Stimulated activated CD8-positive, alpha-beta memory T cell treated with anti-CD3 and anti-CD28 coated beads, Interleukin-4, amount 100 ng/mL, for 1 hour (primary cell): Measurements from ENCODE around the gene IGSF5.
"Not testable (repeated sequence)": the region's sequence is repeated elsewhere in the genome, so short reads cannot be mapped to it uniquely, and the experiment has no call there.

ENCODE experiments used
- DNase-seq, 2 donors: peaks; one replicate each; pipeline ENCODE4 v3.0.0-alpha.2; 2020; ENCODE audit warnings: low read depth in 2 of 2, low spot score in 1 of 2

Gene IGSF5

GRCh38 chr21:39737376-39738000 is 7.5 kb upstream of the IGSF5 start:
- no peak for DNase-seq

GRCh38 chr21:39738566-39738965 is 6.4 kb upstream of the IGSF5 start:
- no peak for DNase-seq

GRCh38 chr21:39739531-39739930 is 5.5 kb upstream of the IGSF5 start:
- not testable (repeated sequence) for DNase-seq

- not testable (repeated sequence) for DNase-seq
Measured at GRCh38 chr21:39742561-39742960, 2.4 kb upstream of the IGSF5 start.

- DNase-seq: not testable (repeated sequence)
Measured at GRCh38 chr21:39745332-39745731, 349 bp downstream of the IGSF5 start.

- DNase-seq: no peak
Measured at GRCh38 chr21:39750670-39751069, 5.7 kb downstream of the IGSF5 start.

GRCh38 chr21:39754811-39755210 is 9.8 kb downstream of the IGSF5 start:
- no peak for DNase-seq

- DNase-seq: no peak
Measured at GRCh38 chr21:39756285-39756684, 11.3 kb downstream of the IGSF5 start.

- DNase-seq: no peak
Measured at GRCh38 chr21:39763272-39763970, 18.4 kb downstream of the IGSF5 start.

- no peak for DNase-seq
Measured at GRCh38 chr21:39774227-39774626, 29.2 kb downstream of the IGSF5 start.

GRCh38 chr21:39775816-39776215 is 30.8 kb downstream of the IGSF5 start:
- no peak for DNase-seq

- DNase-seq: no peak
Measured at GRCh38 chr21:39776589-39776988, 31.6 kb downstream of the IGSF5 start.

- DNase-seq: no peak
Measured at GRCh38 chr21:39781331-39781730, 36.3 kb downstream of the IGSF5 start.

GRCh38 chr21:39788383-39788782 is 43.4 kb downstream of the IGSF5 start:
- no peak for DNase-seq

GRCh38 chr21:39796466-39796865 is 51.5 kb downstream of the IGSF5 start:
- DNase-seq: no peak

GRCh38 chr21:39799178-39799577 is 54.2 kb downstream of the IGSF5 start:
- DNase-seq: no peak

GRCh38 chr21:39800311-39800710 is 55.3 kb downstream of the IGSF5 start:
- DNase-seq: no peak

- DNase-seq: no peak
Measured at GRCh38 chr21:39802217-39802616, 57.2 kb downstream of the IGSF5 start.

- no peak for DNase-seq
Measured at GRCh38 chr21:39803393-39803792, 58.4 kb downstream of the IGSF5 start.

- DNase-seq: no peak
Measured at GRCh38 chr21:39804240-39804639, 59.3 kb downstream of the IGSF5 start.

GRCh38 chr21:39805983-39806382 is 61.0 kb downstream of the IGSF5 start:
- DNase-seq: no peak

- no peak for DNase-seq
Measured at GRCh38 chr21:39807738-39808137, 62.8 kb downstream of the IGSF5 start.

GRCh38 chr21:39809936-39810335 is 65.0 kb downstream of the IGSF5 start:
- DNase-seq: no peak
